Endothelial cell (in vitro differentiated cells): Measurements from ENCODE around the gene SPON1. TPM values are rescaled to one million over a fixed set of nuclear protein-coding genes. Genes with fewer than 3 reads are reported as not detected.

ENCODE experiments used
- DNase-seq: peaks from one replicate; pipeline ENCODE4 v3.0.0; 2021; ENCODE audit warnings: low spot score
- H3K27ac Mint-ChIP-seq: one replicate; pipeline ENCODE4 v1.8.0; 2021; ENCODE audit warnings: mixed read lengths, inconsistent platforms; ENCODE audit not compliant: unreplicated experiment
- H3K27me3 Mint-ChIP-seq: one replicate; pipeline ENCODE4 v1.8.0; 2021; ENCODE audit warnings: mild to moderate bottlenecking, moderate library complexity, mixed read lengths, inconsistent platforms; ENCODE audit not compliant: unreplicated experiment
- H3K36me3 Mint-ChIP-seq: one replicate; pipeline ENCODE4 v1.8.0; 2021; ENCODE audit warnings: mild to moderate bottlenecking, low read depth, mixed read lengths, inconsistent platforms; ENCODE audit not compliant: unreplicated experiment
- H3K4me1 Mint-ChIP-seq: one replicate; pipeline ENCODE4 v1.8.0; 2021; ENCODE audit warnings: mild to moderate bottlenecking, mixed read lengths, inconsistent platforms; ENCODE audit not compliant: unreplicated experiment
- H3K4me3 Mint-ChIP-seq: one replicate; pipeline ENCODE4 v1.8.0; 2021; ENCODE audit warnings: mild to moderate bottlenecking, mixed read lengths, inconsistent platforms; ENCODE audit not compliant: unreplicated experiment
- H3K9me3 Mint-ChIP-seq: one replicate; pipeline ENCODE4 v1.8.0; 2021; ENCODE audit warnings: mixed read lengths, inconsistent platforms; ENCODE audit not compliant: unreplicated experiment
- CTCF ChIP-seq: fragments of 200-600 bp; sonication (generic); IDR thresholded peaks from one replicate; pipeline ENCODE4 v1.5.0; 2021; ENCODE audit warnings: antibody characterized with exemption; ENCODE audit not compliant: unreplicated experiment
- total RNA-seq: library from RNA; stranded (reverse); fragmentation: NEBNext Ultra II Directional; extraction: Animal tissue kit (Norgen Biotek cat#: 25700); gene quantifications from one replicate; pipeline ENCODE4 v1.2.1, GENCODE V29; 2021; ENCODE audit not compliant: unreplicated experiment

The SPON1 gene
- total RNA-seq, 1 donor from 2014 or later = 120 TPM

- H3K36me3 Mint-ChIP-seq = peaks cover 33% of the 10 kb centered on the region
- peak overlapping the region; percentile 76 for H3K4me3 Mint-ChIP-seq
- peaks cover 7% of the 10 kb centered on the region for H3K27me3 Mint-ChIP-seq
- TF ChIP-seq CTCF = no peak
- H3K4me1 Mint-ChIP-seq = peaks cover 39% of the 10 kb centered on the region
- no peaks in the 10 kb centered on the region for H3K9me3 Mint-ChIP-seq
- peak overlapping the region; percentile 96 for H3K27ac Mint-ChIP-seq
- DNase-seq = no peak
These were observed 265.8 kb downstream of the SPON1 start for GRCh38 chr11:14228356-14228755.

- Mint-ChIP-seq H3K9me3 (no peaks in the 10 kb centered on the region), H3K36me3 (peaks cover 33% of the 10 kb centered on the region), H3K4me3 (no peak overlapping the region), H3K27me3 (peaks cover 7% of the 10 kb centered on the region), H3K4me1 (peaks cover 32% of the 10 kb centered on the region), H3K27ac (no peak overlapping the region)
- no peak for DNase-seq
- TF ChIP-seq CTCF = no peak
These were observed 266.9 kb downstream of the SPON1 start for GRCh38 chr11:14229472-14229871.

- no peak for TF ChIP-seq CTCF
These were observed 267.9 kb downstream of the SPON1 start for GRCh38 chr11:14230407-14230806.

GRCh38 chr11:14232652-14233051 lies 270.1 kb downstream of the SPON1 start:
- DNase-seq = no peak
- TF ChIP-seq CTCF = peak; percentile 22
- H3K36me3 Mint-ChIP-seq = peaks cover 23% of the 10 kb centered on the region
- H3K4me1 Mint-ChIP-seq = peaks cover 29% of the 10 kb centered on the region
- H3K9me3 Mint-ChIP-seq = no peaks in the 10 kb centered on the region
- H3K27me3 Mint-ChIP-seq = peaks cover 14% of the 10 kb centered on the region
- no peak overlapping the region for H3K4me3 Mint-ChIP-seq
- no peak overlapping the region for H3K27ac Mint-ChIP-seq

More at GRCh38 chr11:14230407-14230806, 267.9 kb downstream of the SPON1 start:
- Mint-ChIP-seq H3K27me3 (peaks cover 7% of the 10 kb centered on the region), H3K4me1 (peaks cover 32% of the 10 kb centered on the region), H3K27ac (no peak overlapping the region), H3K4me3 (no peak overlapping the region), H3K36me3 (peaks cover 30% of the 10 kb centered on the region), H3K9me3 (no peaks in the 10 kb centered on the region)
- DNase-seq = no peak

- H3K4me1 Mint-ChIP-seq = peaks cover 15% of the 10 kb centered on the region
- no peak overlapping the region for H3K4me3 Mint-ChIP-seq
- peaks cover 14% of the 10 kb centered on the region for H3K27me3 Mint-ChIP-seq
- no peak overlapping the region for H3K27ac Mint-ChIP-seq
- TF ChIP-seq CTCF = no peak
- peaks cover 9% of the 10 kb centered on the region for H3K36me3 Mint-ChIP-seq
- no peak for DNase-seq
- no peaks in the 10 kb centered on the region for H3K9me3 Mint-ChIP-seq
These were observed 271.9 kb downstream of the SPON1 start for GRCh38 chr11:14234446-14234845.
